GM19328 (cell line): ENCODE measurements around the gene SLC26A3.
"Not testable (repeated sequence)": the region's sequence is repeated elsewhere in the genome, so short reads cannot be mapped to it uniquely, and the experiment has no call there.

Source experiments
- ATAC-seq: cut with Tn5 transposase; IDR thresholded peaks from one replicate; pipeline ENCODE4 v1.9.1; 2021; ENCODE audit warnings: mild to moderate bottlenecking, moderate library complexity; ENCODE audit not compliant: unreplicated experiment

The SLC26A3 gene

DNA sequence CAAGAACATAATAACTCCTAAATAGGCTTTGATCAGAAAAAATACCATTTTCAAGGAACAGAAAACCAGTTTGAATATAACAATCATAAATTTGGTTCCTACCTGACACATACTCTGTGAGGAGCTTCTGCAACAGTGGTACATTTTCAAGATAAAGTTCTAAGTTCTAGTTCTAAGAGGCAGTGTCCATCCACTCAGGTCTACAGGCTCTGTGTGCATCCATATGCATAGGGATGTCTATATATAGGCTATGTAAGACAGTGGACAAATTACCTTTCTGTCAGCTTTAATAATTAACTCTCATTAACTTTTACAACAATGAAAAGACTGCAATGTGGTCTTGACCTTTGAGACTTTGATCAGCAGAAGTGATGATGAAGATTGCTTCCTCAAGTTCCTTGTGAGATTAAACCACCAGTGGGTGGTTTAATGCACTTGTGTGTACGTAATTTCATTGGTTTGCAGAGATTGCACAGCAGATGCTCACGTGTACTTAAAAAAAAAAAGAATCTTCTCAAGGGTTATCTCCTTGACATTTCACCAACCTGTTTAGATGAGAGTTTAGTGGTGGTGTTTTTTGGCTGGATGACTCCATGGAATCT is at the start of gene SLC26A3:
SLC26A3 (minus strand) TSS at position 215 of the 602 bp plus-strand sequence. CDS start 8,714 bp downstream, outside the sequence.
- no peak for ATAC-seq

GRCh38 chr7:107850643-107851042 is 47.6 kb upstream of the SLC26A3 start:
- ATAC-seq: no peak

GRCh38 chr7:107850216-107850615 is 47.2 kb upstream of the SLC26A3 start:
- no peak for ATAC-seq

DNA sequence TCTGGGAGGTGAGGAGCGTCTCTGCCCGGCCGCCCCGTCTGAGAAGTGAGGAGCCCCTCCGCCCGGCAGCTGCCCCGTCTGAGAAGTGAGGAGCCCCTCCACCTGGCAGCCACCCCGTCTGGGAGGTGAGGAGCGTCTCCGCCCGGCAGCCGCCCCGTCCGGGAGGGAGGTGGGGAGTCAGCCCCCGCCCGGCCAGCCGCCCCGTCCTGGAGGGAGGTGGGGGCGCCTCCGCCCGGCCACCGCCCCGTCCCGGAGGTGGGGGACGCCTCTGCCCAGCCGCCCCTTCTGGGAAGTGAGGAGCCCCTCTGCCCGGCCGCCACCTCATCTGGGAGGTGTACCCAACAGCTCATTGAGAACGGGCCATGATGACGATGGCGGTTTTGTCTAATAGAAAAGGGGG is 45.2 kb upstream of the SLC26A3 start:
- not testable (repeated sequence) for ATAC-seq

- not testable (repeated sequence) for ATAC-seq
Measured at GRCh38 chr7:107847836-107848175, 44.8 kb upstream of the SLC26A3 start.

GRCh38 chr7:107847168-107847835 is 44.3 kb upstream of the SLC26A3 start:
- no peak for ATAC-seq

- no peak for ATAC-seq
Measured at GRCh38 chr7:107846324-107846723, 43.3 kb upstream of the SLC26A3 start.

DNA sequence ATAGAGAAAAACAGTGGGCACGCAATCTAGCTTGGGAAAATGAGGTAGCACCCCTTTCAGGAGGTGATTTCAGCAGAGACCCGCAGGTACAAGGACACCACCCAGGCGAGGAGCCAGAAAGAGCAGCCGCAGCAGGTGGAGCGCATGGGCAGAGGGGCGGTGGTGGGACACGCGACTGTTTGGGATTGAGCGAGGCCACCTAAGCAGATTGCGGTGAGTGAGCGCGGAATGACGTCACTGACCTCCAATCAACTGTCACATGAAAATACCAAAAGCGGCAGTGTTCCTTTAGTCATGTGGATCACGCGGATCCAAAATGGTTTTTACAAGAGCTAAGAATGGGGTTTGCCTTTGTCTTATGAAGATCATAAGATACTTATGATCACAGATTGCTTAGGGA is 40.2 kb upstream of the SLC26A3 start:
- no peak for ATAC-seq

DNA sequence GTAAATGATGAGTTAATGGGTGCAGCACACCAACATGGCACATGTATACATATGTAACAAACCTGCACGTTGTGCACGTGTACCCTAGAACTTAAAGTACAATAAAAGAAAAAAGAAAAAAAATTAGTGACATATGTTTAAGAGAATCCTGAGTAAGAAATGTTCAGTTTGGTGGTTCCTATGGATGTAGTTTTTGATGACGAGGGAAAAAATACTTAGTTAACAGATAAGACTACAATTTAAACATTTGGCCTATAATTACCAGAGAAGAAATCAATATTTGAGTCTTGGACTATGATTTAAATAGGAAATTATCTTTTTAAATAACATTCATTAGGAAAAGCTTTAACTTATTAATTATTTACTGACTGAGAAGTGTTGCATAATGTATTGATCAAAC is 39.2 kb upstream of the SLC26A3 start:
- no peak for ATAC-seq

DNA sequence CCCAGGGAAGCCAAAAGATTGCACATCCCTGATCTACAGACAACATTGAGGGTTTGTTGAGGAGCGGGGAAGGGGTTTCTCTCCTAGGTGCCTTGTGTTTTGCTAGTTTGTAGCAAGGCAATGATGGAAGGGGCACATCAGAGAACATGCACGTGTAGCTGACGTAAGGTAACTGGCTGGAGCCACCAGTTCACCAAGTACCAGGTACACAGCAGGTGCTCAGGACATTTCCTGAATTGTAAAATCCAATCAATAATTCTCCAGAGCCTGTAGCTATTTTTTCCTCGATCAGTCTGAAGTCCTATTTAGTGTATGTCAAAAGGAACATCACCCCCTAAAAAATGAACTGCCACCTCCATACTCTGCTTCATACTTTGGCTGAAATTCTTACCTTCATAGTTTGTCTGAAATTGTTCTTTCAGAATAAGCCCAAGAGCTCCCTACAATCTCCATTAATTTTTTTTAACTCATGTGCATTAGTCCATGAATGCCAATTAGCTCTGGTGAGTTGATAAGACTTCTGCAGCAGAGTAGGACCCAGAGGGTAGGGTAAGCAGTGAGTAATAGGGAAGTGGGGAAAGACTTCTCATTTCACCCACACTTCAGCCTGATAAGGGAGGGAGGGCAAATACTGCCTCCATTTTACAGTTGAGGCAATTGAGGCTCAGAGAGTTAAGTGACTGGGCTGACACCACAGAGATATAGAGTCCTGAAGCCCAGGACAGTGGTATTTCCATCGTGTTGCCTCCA is 36.0 kb upstream of the SLC26A3 start:
- no peak for ATAC-seq

DNA sequence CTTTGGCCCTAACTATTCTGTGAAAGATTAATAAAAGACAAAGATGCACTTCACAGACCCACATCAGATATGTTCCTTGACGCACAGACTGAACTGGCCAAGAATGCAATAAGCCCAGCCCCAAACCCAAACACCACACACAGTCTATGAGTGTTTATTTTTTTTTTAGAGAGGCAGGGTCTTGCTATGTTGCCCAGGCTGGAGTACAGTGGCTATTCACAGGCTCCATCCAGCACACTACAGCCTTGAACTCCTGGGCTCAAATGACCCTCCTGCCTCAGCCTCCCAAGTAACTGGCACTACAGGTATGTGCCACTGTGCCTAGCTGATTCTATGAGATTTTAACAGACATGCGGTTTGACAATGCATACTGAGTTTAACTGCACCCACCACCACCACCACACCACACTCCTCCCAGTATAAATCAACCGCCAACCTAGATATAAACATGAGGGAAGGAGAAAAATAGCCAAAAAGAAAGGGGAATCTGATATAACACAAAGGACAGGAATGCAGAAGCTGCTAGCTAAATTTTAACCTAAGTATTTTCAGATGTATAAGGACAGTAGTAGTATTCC is 35.1 kb upstream of the SLC26A3 start:
- ATAC-seq: no peak

DNA sequence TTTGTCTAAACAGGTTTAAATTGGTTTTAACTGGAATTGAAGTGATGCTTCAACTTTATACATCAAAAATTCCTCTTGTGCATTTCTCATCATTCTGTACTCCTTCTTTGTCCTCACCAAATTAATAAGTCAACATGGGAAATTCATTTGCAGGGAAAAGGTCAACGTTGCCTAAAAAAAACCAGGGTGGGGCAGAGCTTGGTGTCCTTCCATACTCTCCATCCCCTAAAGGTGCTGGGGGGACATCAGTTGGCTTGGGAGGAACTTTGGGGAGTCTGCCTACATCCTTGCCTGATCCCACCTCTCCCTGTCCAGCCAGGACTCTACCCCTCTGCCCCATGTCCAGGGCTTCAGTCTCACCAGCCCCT is 34.1 kb upstream of the SLC26A3 start:
- no peak for ATAC-seq

GRCh38 chr7:107836237-107837144 is 33.5 kb upstream of the SLC26A3 start:
- ATAC-seq: no peak

GRCh38 chr7:107834401-107834800 is 31.4 kb upstream of the SLC26A3 start:
- ATAC-seq: no peak

DNA sequence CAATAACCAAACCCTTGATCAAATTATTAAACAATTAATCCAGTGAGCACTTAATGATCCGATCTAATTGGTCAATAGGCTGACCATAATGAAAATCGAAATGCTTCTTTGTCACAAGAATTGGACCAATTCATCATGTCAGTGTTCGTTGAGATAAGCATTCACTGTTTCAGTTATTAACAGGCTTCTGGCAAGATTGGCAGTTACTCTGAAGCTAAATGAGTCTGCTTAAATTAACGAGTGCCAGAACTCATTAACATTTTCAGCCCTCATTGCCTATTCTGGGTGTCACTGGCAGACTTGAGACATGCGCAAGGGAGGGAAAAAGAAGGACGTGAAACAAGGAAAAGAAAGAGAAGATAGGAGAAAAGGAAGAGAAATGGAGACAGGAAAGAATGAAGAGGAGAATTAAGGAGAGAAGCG is 30.7 kb upstream of the SLC26A3 start:
- no peak for ATAC-seq

GRCh38 chr7:107830420-107830819 is 27.4 kb upstream of the SLC26A3 start:
- ATAC-seq: no peak

DNA sequence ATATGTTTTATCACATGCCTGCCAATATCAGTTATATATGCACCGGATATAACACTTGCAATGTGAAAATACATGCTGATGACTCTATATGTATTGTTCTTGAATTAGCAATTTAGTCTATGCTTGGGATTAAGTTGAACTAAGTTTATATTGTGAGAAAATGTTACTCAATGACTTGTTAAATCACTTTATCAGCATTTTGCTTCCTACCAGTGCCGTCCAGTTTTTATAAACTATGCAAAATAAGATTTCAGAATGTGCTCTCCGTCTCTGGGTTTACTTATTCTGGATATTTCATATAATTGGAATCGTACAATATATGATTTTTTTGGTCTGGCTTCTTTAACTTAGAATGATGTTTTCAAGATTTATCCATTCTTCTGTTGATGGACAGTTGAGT is 25.5 kb upstream of the SLC26A3 start:
- ATAC-seq: no peak

- ATAC-seq: no peak
Measured at GRCh38 chr7:107827501-107827900, 24.5 kb upstream of the SLC26A3 start.

DNA sequence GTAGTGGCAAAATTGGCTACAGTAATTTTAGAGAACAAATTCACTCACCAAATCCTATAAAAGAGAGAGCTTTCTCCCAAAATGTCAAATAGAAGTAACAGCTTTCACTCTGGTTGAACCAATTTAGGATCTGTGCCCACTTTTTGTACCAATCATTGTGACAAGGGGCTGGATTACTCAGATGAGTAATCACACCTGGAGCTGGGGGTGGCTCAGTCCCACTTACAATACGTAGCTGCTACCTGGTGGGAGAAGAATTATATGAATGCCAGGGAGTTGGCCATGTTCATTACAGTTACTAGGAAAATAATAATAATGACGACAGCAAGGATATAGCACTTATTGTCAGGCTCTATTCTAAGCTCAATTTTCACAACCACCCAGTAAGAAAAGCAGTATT is 23.4 kb upstream of the SLC26A3 start:
- ATAC-seq: no peak

- ATAC-seq: no peak
Measured at GRCh38 chr7:107824858-107825257, 21.8 kb upstream of the SLC26A3 start.

- no peak for ATAC-seq
Measured at GRCh38 chr7:107818622-107819021, 15.6 kb upstream of the SLC26A3 start.
